ENCODE results near the gene CDH22.

The CDH22 gene

GRCh38 chr20:46218656-46219055, 89.6 kb downstream of the CDH22 start:
- TF ChIP-seq CTCF (IDR thresholded peaks at IDR 0.05; ENCODE audit: extremely low read depth, insufficient read depth, missing control alignments): no peak
- in situ Hi-C loops (cut with MboI; ENCODE audit: low pct_unique_long_range_greater_than_20kb, low sequenced_read_pairs, unreplicated experiment): no loop called here
- no peak for DNase-seq (ENCODE audit: low spot score)

GRCh38 chr20:46217583-46217982, 90.7 kb downstream of the CDH22 start:
- in situ Hi-C loops (cut with MboI; ENCODE audit: low pct_unique_long_range_greater_than_20kb, low sequenced_read_pairs, unreplicated experiment): no loop called here
- DNase-seq (ENCODE audit: low spot score): no peak
- TF ChIP-seq CTCF (IDR thresholded peaks at IDR 0.05; ENCODE audit: extremely low read depth, insufficient read depth, missing control alignments): no peak

GRCh38 chr20:46216770-46217464, 91.4 kb downstream of the CDH22 start:
- no peak for TF ChIP-seq CTCF (IDR thresholded peaks at IDR 0.05; ENCODE audit: extremely low read depth, insufficient read depth, missing control alignments)
- in situ Hi-C loops (cut with MboI; ENCODE audit: low pct_unique_long_range_greater_than_20kb, low sequenced_read_pairs, unreplicated experiment): no loop called here

GRCh38 chr20:46215913-46216707, 92.2 kb downstream of the CDH22 start:
- no peak for DNase-seq (ENCODE audit: low spot score)
- TF ChIP-seq CTCF (IDR thresholded peaks at IDR 0.05; ENCODE audit: extremely low read depth, insufficient read depth, missing control alignments): no peak
- in situ Hi-C loops (cut with MboI; ENCODE audit: low pct_unique_long_range_greater_than_20kb, low sequenced_read_pairs, unreplicated experiment): no loop called here

More at GRCh38 chr20:46216770-46217464, 91.4 kb downstream of the CDH22 start:
- no peak for DNase-seq (ENCODE audit: low spot score)

- no peak for TF ChIP-seq CTCF (IDR thresholded peaks at IDR 0.05; ENCODE audit: extremely low read depth, insufficient read depth, missing control alignments)
- in situ Hi-C loops (cut with MboI; ENCODE audit: low pct_unique_long_range_greater_than_20kb, low sequenced_read_pairs, unreplicated experiment): no loop called here
- DNase-seq (ENCODE audit: low spot score): no peak
Observed at GRCh38 chr20:46214824-46215488, 93.3 kb downstream of the CDH22 start.

- in situ Hi-C loops (cut with MboI; ENCODE audit: low pct_unique_long_range_greater_than_20kb, low sequenced_read_pairs, unreplicated experiment): no loop called here
- TF ChIP-seq CTCF (IDR thresholded peaks at IDR 0.05; ENCODE audit: extremely low read depth, insufficient read depth, missing control alignments): no peak
- no peak for DNase-seq (ENCODE audit: low spot score)
Observed at GRCh38 chr20:46213946-46214823, 94.1 kb downstream of the CDH22 start.

Measured in GM13977 (cell line).